8988T (cell line): Measurements from ENCODE around the gene FREM2.

Experiments used
- DNase-seq: peaks from one replicate; pipeline ENCODE4 v3.0.0; 2011

The FREM2 gene

GRCh38 chr13:38900188-38900587 is 213.3 kb downstream of the FREM2 start:
- DNase-seq: no peak

- DNase-seq: no peak
Observed at GRCh38 chr13:38902551-38902950, 215.7 kb downstream of the FREM2 start.

GRCh38 chr13:38905081-38905480 is 218.2 kb downstream of the FREM2 start:
- DNase-seq: no peak

- DNase-seq: no peak
Observed at GRCh38 chr13:38905861-38906260, 219.0 kb downstream of the FREM2 start.

GRCh38 chr13:38908574-38908973 is 221.7 kb downstream of the FREM2 start:
- no peak for DNase-seq

GRCh38 chr13:38914070-38914469 is 227.2 kb downstream of the FREM2 start:
- no peak for DNase-seq

GRCh38 chr13:38921081-38921480 is 234.2 kb downstream of the FREM2 start:
- DNase-seq: no peak

- DNase-seq: no peak
Observed at GRCh38 chr13:38922170-38922569, 235.3 kb downstream of the FREM2 start.

GRCh38 chr13:38933786-38934185 is 246.9 kb downstream of the FREM2 start:
- no peak for DNase-seq
